ENCODE results near the gene ZNF444. TPM values are rescaled to one million over a fixed set of nuclear protein-coding genes. Genes with fewer than 3 reads are reported as not detected.

ZNF444 gene
- total RNA-seq, 1 experiment from 2014 or later: 31.7 TPM

DNA sequence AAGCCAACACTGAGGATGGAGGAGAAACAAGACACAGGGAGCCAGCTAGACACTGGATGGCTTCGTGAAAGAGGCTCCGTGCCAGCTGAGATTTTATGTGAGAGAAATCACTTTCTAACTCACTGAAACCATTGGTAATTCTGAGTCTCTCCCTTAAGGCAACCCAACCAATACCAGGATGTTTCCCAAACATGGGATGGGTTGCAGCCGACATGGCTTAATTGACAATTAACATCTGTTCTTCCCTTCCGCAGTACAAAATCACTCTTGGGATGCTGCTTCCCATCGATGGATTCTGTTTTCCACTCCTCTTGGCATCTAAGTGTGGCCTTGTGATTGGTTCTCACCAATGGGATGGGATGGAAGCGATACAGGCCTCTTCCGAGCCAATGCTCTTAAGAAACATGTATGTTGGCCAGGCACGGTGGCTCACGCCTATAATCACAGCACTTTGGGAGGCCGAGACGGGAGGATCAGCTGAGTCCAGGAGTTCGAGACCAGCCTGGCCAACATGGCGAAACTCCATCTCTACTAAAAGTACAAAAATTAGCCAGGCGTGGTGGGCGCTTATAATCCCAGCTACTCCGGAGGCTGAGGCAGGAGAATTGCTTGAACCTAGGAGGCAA, 17.7 kb upstream of the ZNF444 start:
- H2AFZ ChIP-seq (ENCODE audit: low read depth, low read length, poor library complexity, severe bottlenecking): no peak overlapping the region
- TF ChIP-seq SIN3A (IDR thresholded peaks at IDR 0.05; ENCODE audit: low read depth) (no peak), POLR2AphosphoS5 (IDR thresholded peaks at IDR 0.05; ENCODE audit: low read depth, low read length) (no peak), CBX3 (IDR thresholded peaks at IDR 0.05; ENCODE audit: low read depth) (no peak), FOSL1 (IDR thresholded peaks at IDR 0.05; ENCODE audit: low read depth) (no peak), POLR2A (IDR thresholded peaks at IDR 0.05; ENCODE audit: borderline replicate concordance, extremely low read depth, insufficient read depth, insufficient read length) (no peak), JUND (IDR thresholded peaks at IDR 0.05) (no peak), TCF7L2 (IDR thresholded peaks at IDR 0.05; ENCODE audit: borderline replicate concordance, extremely low read depth, insufficient read depth, insufficient read length) (no peak), ZNF274 (IDR thresholded peaks at IDR 0.05; ENCODE audit: low read depth, low read length) (no peak), CEBPB (IDR thresholded peaks at IDR 0.05; ENCODE audit: low read depth) (no peak), YY1 (IDR thresholded peaks at IDR 0.05; ENCODE audit: extremely low read depth, insufficient replicate concordance, low read depth, low read length) (no peak), ELF1 (IDR thresholded peaks at IDR 0.05; ENCODE audit: borderline replicate concordance, low read depth) (no peak), EZH2phosphoT487 (IDR thresholded peaks at IDR 0.05; ENCODE audit: borderline replicate concordance) (no peak)
- TF ChIP-seq, protein P1, sequence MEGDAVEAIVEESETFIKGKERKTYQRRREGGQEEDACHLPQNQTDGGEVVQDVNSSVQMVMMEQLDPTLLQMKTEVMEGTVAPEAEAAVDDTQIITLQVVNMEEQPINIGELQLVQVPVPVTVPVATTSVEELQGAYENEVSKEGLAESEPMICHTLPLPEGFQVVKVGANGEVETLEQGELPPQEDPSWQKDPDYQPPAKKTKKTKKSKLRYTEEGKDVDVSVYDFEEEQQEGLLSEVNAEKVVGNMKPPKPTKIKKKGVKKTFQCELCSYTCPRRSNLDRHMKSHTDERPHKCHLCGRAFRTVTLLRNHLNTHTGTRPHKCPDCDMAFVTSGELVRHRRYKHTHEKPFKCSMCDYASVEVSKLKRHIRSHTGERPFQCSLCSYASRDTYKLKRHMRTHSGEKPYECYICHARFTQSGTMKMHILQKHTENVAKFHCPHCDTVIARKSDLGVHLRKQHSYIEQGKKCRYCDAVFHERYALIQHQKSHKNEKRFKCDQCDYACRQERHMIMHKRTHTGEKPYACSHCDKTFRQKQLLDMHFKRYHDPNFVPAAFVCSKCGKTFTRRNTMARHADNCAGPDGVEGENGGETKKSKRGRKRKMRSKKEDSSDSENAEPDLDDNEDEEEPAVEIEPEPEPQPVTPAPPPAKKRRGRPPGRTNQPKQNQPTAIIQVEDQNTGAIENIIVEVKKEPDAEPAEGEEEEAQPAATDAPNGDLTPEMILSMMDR (IDR thresholded peaks at IDR 0.05 in 2 of 3, conservative IDR thresholded peaks at IDR 0.05 in 1 of 3; ENCODE audit: borderline replicate concordance in 1 of 3, insufficient read depth in 1 of 3, low read depth in 2 of 3, low read length in 2 of 3): no peak
- TF ChIP-seq, protein P2, sequence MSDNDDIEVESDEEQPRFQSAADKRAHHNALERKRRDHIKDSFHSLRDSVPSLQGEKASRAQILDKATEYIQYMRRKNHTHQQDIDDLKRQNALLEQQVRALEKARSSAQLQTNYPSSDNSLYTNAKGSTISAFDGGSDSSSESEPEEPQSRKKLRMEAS (IDR thresholded peaks at IDR 0.05): no peak
- TF ChIP-seq, protein P3, sequence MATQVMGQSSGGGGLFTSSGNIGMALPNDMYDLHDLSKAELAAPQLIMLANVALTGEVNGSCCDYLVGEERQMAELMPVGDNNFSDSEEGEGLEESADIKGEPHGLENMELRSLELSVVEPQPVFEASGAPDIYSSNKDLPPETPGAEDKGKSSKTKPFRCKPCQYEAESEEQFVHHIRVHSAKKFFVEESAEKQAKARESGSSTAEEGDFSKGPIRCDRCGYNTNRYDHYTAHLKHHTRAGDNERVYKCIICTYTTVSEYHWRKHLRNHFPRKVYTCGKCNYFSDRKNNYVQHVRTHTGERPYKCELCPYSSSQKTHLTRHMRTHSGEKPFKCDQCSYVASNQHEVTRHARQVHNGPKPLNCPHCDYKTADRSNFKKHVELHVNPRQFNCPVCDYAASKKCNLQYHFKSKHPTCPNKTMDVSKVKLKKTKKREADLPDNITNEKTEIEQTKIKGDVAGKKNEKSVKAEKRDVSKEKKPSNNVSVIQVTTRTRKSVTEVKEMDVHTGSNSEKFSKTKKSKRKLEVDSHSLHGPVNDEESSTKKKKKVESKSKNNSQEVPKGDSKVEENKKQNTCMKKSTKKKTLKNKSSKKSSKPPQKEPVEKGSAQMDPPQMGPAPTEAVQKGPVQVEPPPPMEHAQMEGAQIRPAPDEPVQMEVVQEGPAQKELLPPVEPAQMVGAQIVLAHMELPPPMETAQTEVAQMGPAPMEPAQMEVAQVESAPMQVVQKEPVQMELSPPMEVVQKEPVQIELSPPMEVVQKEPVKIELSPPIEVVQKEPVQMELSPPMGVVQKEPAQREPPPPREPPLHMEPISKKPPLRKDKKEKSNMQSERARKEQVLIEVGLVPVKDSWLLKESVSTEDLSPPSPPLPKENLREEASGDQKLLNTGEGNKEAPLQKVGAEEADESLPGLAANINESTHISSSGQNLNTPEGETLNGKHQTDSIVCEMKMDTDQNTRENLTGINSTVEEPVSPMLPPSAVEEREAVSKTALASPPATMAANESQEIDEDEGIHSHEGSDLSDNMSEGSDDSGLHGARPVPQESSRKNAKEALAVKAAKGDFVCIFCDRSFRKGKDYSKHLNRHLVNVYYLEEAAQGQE (IDR thresholded peaks at IDR 0.05; ENCODE audit: low read depth): no peak
- CTCF ChIA-PET: no interaction called here
- H3K9ac ChIP-seq (ENCODE audit: low read length): no peak overlapping the region
- DNase-seq (ENCODE audit: low read depth, low spot score): no peak
- no peaks in the 10 kb centered on the region for H3K27me3 ChIP-seq (ENCODE audit: insufficient read depth, low read length)
- peaks cover 9 to 22% of the 10 kb centered on the region in 2 experiments for H3K4me1 ChIP-seq (ENCODE audit: control insufficient read depth in 1 of 2, insufficient read depth in 2 of 2, low read length in 2 of 2)
- no peaks in the 10 kb centered on the region for H4K20me1 ChIP-seq (ENCODE audit: insufficient read depth)
- RAD21 ChIA-PET (ENCODE audit: low non-redundant PET in 1 of 2, low total read pairs in 2 of 2, uncharacterized antibody in 2 of 2, unreplicated experiment in 2 of 2): no interaction called here
- no peak overlapping the region for H3K4me3 ChIP-seq (replicated peaks in 1 of 2; ENCODE audit: low read depth in 1 of 2, low read length in 2 of 2)
- H3K27ac ChIP-seq (ENCODE audit: low read depth, low read length): no peak overlapping the region
- H3K9me2 ChIP-seq (ENCODE audit: insufficient read depth): no peaks in the 10 kb centered on the region
- H3K36me3 ChIP-seq (ENCODE audit: control insufficient read depth in 1 of 2, insufficient read depth in 2 of 2, low read length in 2 of 2): no peaks in the 10 kb centered on the region
- intact Hi-C loops (cut with micrococcal nuclease): no loop called here
- no peak for ATAC-seq
- peaks cover 22% of the 10 kb centered on the region for H3K79me2 ChIP-seq (ENCODE audit: insufficient read depth, low read length)
- POLR2A ChIA-PET: no interaction called here
- no TSS peak for BruUV-seq (replicated peaks)
- no peak overlapping the region for H3K4me2 ChIP-seq (ENCODE audit: low read length)
- H3K9me3 ChIP-seq (ENCODE audit: control insufficient read depth in 1 of 2, insufficient read depth in 1 of 2, low read depth in 1 of 2, low read length in 2 of 2): no peaks in the 10 kb centered on the region
